Calu3 (cell line): ENCODE data around the gene GJB5. TPM values are rescaled to one million over a fixed set of nuclear protein-coding genes. Genes with fewer than 3 reads are reported as not detected.
A peak's percentile ranks its signal among the peaks of the same experiment; 100 is the strongest.

Source experiments
- BruUV-seq: library from RNA; stranded (reverse); fragments of 400-500 nt; replicated peaks from 2 replicates; lab custom pipeline; 2021; lab: Mats Ljungman, UMichigan
- CTCF ChIA-PET: fragments of 300-600 bp; sonication (Branson Sonifier 250); formaldehyde crosslinking; loops from one replicate; lab custom pipeline; 2022; ENCODE audit warnings: antibody characterized with exemption; lab: Charles Lee
- DNase-seq: peaks from one replicate; pipeline ENCODE4 v3.0.0; 2022
- H3K27ac Mint-ChIP-seq: one replicate; pipeline ENCODE4 v1.8.0; 2022; ENCODE audit warnings: mixed read lengths; ENCODE audit not compliant: unreplicated experiment
- H3K27me3 Mint-ChIP-seq: one replicate; pipeline ENCODE4 v1.8.0; 2022; ENCODE audit warnings: mixed read lengths; ENCODE audit not compliant: unreplicated experiment
- H3K36me3 Mint-ChIP-seq: one replicate; pipeline ENCODE4 v1.8.0; 2022; ENCODE audit warnings: mild to moderate bottlenecking, moderate library complexity, mixed read lengths; ENCODE audit not compliant: insufficient read depth, unreplicated experiment
- H3K4me1 Mint-ChIP-seq: one replicate; pipeline ENCODE4 v1.8.0; 2022; ENCODE audit warnings: mild to moderate bottlenecking, low read depth, mixed read lengths; ENCODE audit not compliant: unreplicated experiment
- H3K4me3 Mint-ChIP-seq: one replicate; pipeline ENCODE4 v1.8.0; 2022; ENCODE audit warnings: mild to moderate bottlenecking, low read depth, moderate library complexity, mixed read lengths; ENCODE audit not compliant: unreplicated experiment
- H3K9me3 Mint-ChIP-seq: one replicate; pipeline ENCODE4 v1.8.0; 2022; ENCODE audit warnings: low read depth, mixed read lengths; ENCODE audit not compliant: unreplicated experiment
- CTCF ChIP-seq: fragments of 200-600 bp; IDR thresholded peaks from one replicate; pipeline ENCODE4 v1.8.0; 2022; ENCODE audit warnings: antibody characterized with exemption; ENCODE audit not compliant: unreplicated experiment
- intact Hi-C: fragments of 100-400 bp; cut with micrococcal nuclease; formaldehyde crosslinking; loops from one replicate; pipeline ENCODE4 v1.10.0; 2022; ENCODE audit not compliant: unreplicated experiment
- total RNA-seq: library from RNA; stranded (reverse); gene quantifications from 2 replicates; pipeline ENCODE4 v1.2.3, GENCODE V29; 2022

The GJB5 gene
- total RNA-seq, 1 experiment from 2014 or later = 1.1 TPM

- no peak for TF ChIP-seq CTCF
- DNase-seq = no peak
- H3K4me3 Mint-ChIP-seq = no peak overlapping the region
- no peaks in the 10 kb centered on the region for H3K27me3 Mint-ChIP-seq
- no TSS peak for BruUV-seq
- CTCF ChIA-PET = no interaction called here
- H3K36me3 Mint-ChIP-seq = peaks cover 21% of the 10 kb centered on the region
- no peak overlapping the region for H3K27ac Mint-ChIP-seq
- intact Hi-C loops = no loop called here
- H3K9me3 Mint-ChIP-seq = no peaks in the 10 kb centered on the region
- peaks cover 33% of the 10 kb centered on the region for H3K4me1 Mint-ChIP-seq
Observed at GRCh38 chr1:34776911-34777310, 22.1 kb downstream of the GJB5 start.

GRCh38 chr1:34777519-34778321 is 22.9 kb downstream of the GJB5 start:
- H3K4me3 Mint-ChIP-seq = no peak overlapping the region
- BruUV-seq = no TSS peak
- intact Hi-C loops = no loop called here
- H3K27me3 Mint-ChIP-seq = no peaks in the 10 kb centered on the region
- no peak for TF ChIP-seq CTCF
- no peaks in the 10 kb centered on the region for H3K9me3 Mint-ChIP-seq
- H3K36me3 Mint-ChIP-seq = peaks cover 27% of the 10 kb centered on the region
- no peak for DNase-seq
- H3K4me1 Mint-ChIP-seq = peaks cover 41% of the 10 kb centered on the region
- CTCF ChIA-PET = interaction anchor here (2.2 kb wide), 1 partner anchor 19 kb away, joined by 10 read pairs; the partner anchor contains the start of gene GJB4
- H3K27ac Mint-ChIP-seq = no peak overlapping the region

GRCh38 chr1:34778381-34778780 is 23.5 kb downstream of the GJB5 start:
- intact Hi-C loops = no loop called here
- Mint-ChIP-seq H3K36me3 (peaks cover 32% of the 10 kb centered on the region), H3K9me3 (no peaks in the 10 kb centered on the region), H3K27me3 (no peaks in the 10 kb centered on the region), H3K4me3 (no peak overlapping the region), H3K27ac (no peak overlapping the region), H3K4me1 (peaks cover 47% of the 10 kb centered on the region)
- CTCF ChIA-PET = interaction anchor here (2.2 kb wide), 1 partner anchor 19 kb away, joined by 10 read pairs; the partner anchor contains the start of gene GJB4
- DNase-seq = no peak
- BruUV-seq = no TSS peak
- no peak for TF ChIP-seq CTCF

- intact Hi-C loops = no loop called here
- DNase-seq = no peak
- Mint-ChIP-seq H3K4me1 (peaks cover 54% of the 10 kb centered on the region), H3K9me3 (no peaks in the 10 kb centered on the region), H3K27ac (peak overlapping the region; percentile 76), H3K36me3 (peaks cover 38% of the 10 kb centered on the region), H3K4me3 (peak overlapping the region; percentile 88), H3K27me3 (no peaks in the 10 kb centered on the region)
- CTCF ChIA-PET = interaction anchor here (0.8 to 2.2 kb wide), 6 partner anchors 18 to 81 kb away, joined by 3 to 10 read pairs (median 4); partner anchors contain the start of genes GJB4, GJB5 and SMIM12
- no TSS peak for BruUV-seq
- no peak for TF ChIP-seq CTCF
Observed at GRCh38 chr1:34779005-34779404, 24.2 kb downstream of the GJB5 start.
